GM19452 (cell line): Measurements from ENCODE around the gene NUP188.
"Not testable (repeated sequence)": the region's sequence is repeated elsewhere in the genome, so short reads cannot be mapped to it uniquely, and the experiment has no call there.

Experiments used
- ATAC-seq: cut with Tn5 transposase; IDR thresholded peaks from one replicate; pipeline ENCODE4 v1.9.1; 2021; ENCODE audit not compliant: unreplicated experiment

NUP188 gene

GRCh38 chr9:128944966-128945365 lies 2.5 kb upstream of the NUP188 start:
- ATAC-seq: not testable (repeated sequence)

- no peak for ATAC-seq
Observed at GRCh38 chr9:128945798-128946501, 1.5 kb upstream of the NUP188 start.

- ATAC-seq: no peak
Observed at GRCh38 chr9:128946571-128947276, 775 bp upstream of the NUP188 start.

- no peak for ATAC-seq
Observed at GRCh38 chr9:128947277-128947526, 297 bp upstream of the NUP188 start.

GRCh38 chr9:128961403-128961802 lies 13.9 kb downstream of the NUP188 start:
- ATAC-seq: not testable (repeated sequence)

- ATAC-seq: no peak
Observed at GRCh38 chr9:128969491-128969890, 22.0 kb downstream of the NUP188 start.

GRCh38 chr9:128972956-128973355 lies 25.5 kb downstream of the NUP188 start:
- ATAC-seq: no peak

GRCh38 chr9:128979111-128979510 lies 31.6 kb downstream of the NUP188 start:
- no peak for ATAC-seq

- no peak for ATAC-seq
Observed at GRCh38 chr9:128983536-128983935, 36.0 kb downstream of the NUP188 start.

- no peak for ATAC-seq
Observed at GRCh38 chr9:128986671-128987070, 39.2 kb downstream of the NUP188 start.

GRCh38 chr9:128987805-128988204 lies 40.3 kb downstream of the NUP188 start:
- ATAC-seq: no peak

GRCh38 chr9:128992995-128993394 lies 45.5 kb downstream of the NUP188 start:
- ATAC-seq: no peak

GRCh38 chr9:128995791-128996190 lies 48.3 kb downstream of the NUP188 start:
- ATAC-seq: no peak

GRCh38 chr9:128998462-128998861 lies 51.0 kb downstream of the NUP188 start:
- no peak for ATAC-seq

GRCh38 chr9:128999581-129000206 lies 52.2 kb downstream of the NUP188 start:
- ATAC-seq: no peak

GRCh38 chr9:129001504-129002325 lies 54.2 kb downstream of the NUP188 start:
- ATAC-seq: no peak

- no peak for ATAC-seq
Observed at GRCh38 chr9:129002992-129003391, 55.5 kb downstream of the NUP188 start.

GRCh38 chr9:129004173-129004572 lies 56.7 kb downstream of the NUP188 start:
- ATAC-seq: not testable (repeated sequence)

GRCh38 chr9:129005336-129005997 lies 58.0 kb downstream of the NUP188 start:
- no peak for ATAC-seq

- ATAC-seq: no peak
Observed at GRCh38 chr9:129006328-129007034, 59.0 kb downstream of the NUP188 start.
